K562 (cell line): Measurements from ENCODE around the gene RARRES2. TPM values are rescaled to one million over a fixed set of nuclear protein-coding genes. Genes with fewer than 3 reads are reported as not detected.

Experiments used
- HDAC8 ChIP-seq: fragments of 450-650 bp; IDR thresholded peaks from 2 replicates; pipeline ENCODE4 v1.6.1; 2016; ENCODE audit warnings: mild to moderate bottlenecking, missing genetic modification characterization, moderate library complexity, missing compliant biosample characterization
- JUND ChIP-seq, 2 experiments: IDR thresholded peaks; 2 replicates in 1 of 2; 3 replicates in 1 of 2; pipeline ENCODE4 v1.6.1; 2011; ENCODE audit warnings: borderline replicate concordance in 2 of 2, low read depth in 2 of 2, low read length in 2 of 2, improper control_type of control experiment in 1 of 2, missing biosample characterization in 1 of 2, missing genetic modification characterization in 1 of 2, missing genetic modification reagents in 1 of 2
- MAFG ChIP-seq: fragments of 450-650 bp; conservative IDR thresholded peaks from 2 replicates; pipeline ENCODE4 v1.6.1; 2016; ENCODE audit warnings: missing genetic modification characterization, missing compliant biosample characterization
- NCOR1 ChIP-seq: fragments of 450-650 bp; IDR thresholded peaks from 2 replicates; pipeline ENCODE4 v1.6.1; 2016; ENCODE audit warnings: mild to moderate bottlenecking, moderate library complexity
- NFRKB ChIP-seq: fragments of 450-650 bp; IDR thresholded peaks from 2 replicates; pipeline ENCODE4 v1.6.1; 2016; ENCODE audit warnings: low read depth
- NKRF ChIP-seq: fragments of 450-650 bp; IDR thresholded peaks from 2 replicates; pipeline ENCODE4 v1.6.1; 2016; ENCODE audit warnings: borderline replicate concordance
- RCOR1 ChIP-seq, 2 experiments: IDR thresholded peaks; 2 replicates each; pipeline ENCODE4 v1.6.1; 2012; ENCODE audit warnings: low read depth in 2 of 2, low read length in 2 of 2, borderline replicate concordance in 1 of 2, improper control_type of control experiment in 1 of 2
- SRSF3 ChIP-seq: fragments of 200-400 bp; formaldehyde crosslinking; IDR thresholded peaks from 2 replicates; pipeline ENCODE4 v1.6.1; 2016; ENCODE audit warnings: mild to moderate bottlenecking, low read length, moderate library complexity; ENCODE audit not compliant: insufficient read depth
- U2AF1 ChIP-seq: fragments of 200-400 bp; formaldehyde crosslinking; optimal IDR thresholded peaks from 2 replicates; pipeline ENCODE3; 2017; ENCODE audit warnings: mild to moderate bottlenecking, low read depth, low read length, moderate library complexity
- ZBTB40 ChIP-seq, 2 experiments: fragments of 450-650 bp in 1 of 2; sonication (generic) in 1 of 2; formaldehyde crosslinking in 1 of 2; IDR thresholded peaks; 2 replicates each; pipeline versions ENCODE4 v1.7.1 to v1.9.0; 2016 to 2022; ENCODE audit warnings: inconsistent platforms in 1 of 2, mild to moderate bottlenecking in 1 of 2, missing genetic modification reagents in 1 of 2
- ZNF263 ChIP-seq: sonication (generic); formaldehyde crosslinking; IDR thresholded peaks from 2 replicates; pipeline ENCODE4 v1.8.0; 2022; ENCODE audit warnings: mild to moderate bottlenecking, missing genetic modification reagents, borderline replicate concordance
- ZNF449 ChIP-seq: fragments of 250-450 bp; sonication (Bioruptor Pico); IDR thresholded peaks from 2 replicates; pipeline ENCODE4 v1.8.0; 2022; ENCODE audit warnings: moderate library complexity, mild to moderate bottlenecking, inconsistent platforms
- ZZZ3 ChIP-seq: fragments of 450-650 bp; IDR thresholded peaks from 2 replicates; pipeline ENCODE4 v1.6.1; 2016; ENCODE audit warnings: antibody characterized with exemption, mild to moderate bottlenecking, moderate library complexity
- polyA plus RNA-seq, 8 experiments: library from polyadenylated mRNA; depleted of rRNA in 4 of 8; stranded (reverse) in 5 of 8; unstranded in 3 of 8; fragments of >200 nt; fragmentation: Nextera tagmentation in 2 of 8; fragmentation: Illumina TruSeq in 1 of 8; extraction: Ambion mirVana in 2 of 8; extraction: Trizol in 1 of 8; gene quantifications; 2 replicates each; pipeline versions ENCODE4 v1.2.1 to v1.2.3, GENCODE V29; 2011 to 2014; ENCODE audit warnings: inconsistent platforms in 1 of 8, missing spikeins in 1 of 8
- total RNA-seq, 7 experiments: library from RNA; depleted of rRNA in 6 of 7; stranded (reverse); fragments of >200 nt in 6 of 7; fragmentation: Illumina TruSeq in 2 of 7; extraction: Trizol in 2 of 7; gene quantifications; 2 replicates each; pipeline versions ENCODE4 v1.2.1 to v1.2.3, GENCODE V29; 2011 to 2021; ENCODE audit warnings: low replicate concordance in 1 of 7

RARRES2 gene
- total and polyA plus RNA-seq, 9 of the 15 experiments (the other 6 are each of a cell fraction or from before 2014, with no cell fraction given) = 0.11 to 1.7 (median 0.23) TPM; not detected in 6

- TF ChIP-seq ZBTB40 (IDR thresholded peaks at IDR 0.05) = peak; percentile 22; the same call in 1 of the 2 replicates
- no peak for TF ChIP-seq ZBTB40 (CRISPR knock-in tag; IDR thresholded peaks at IDR 0.05)
- TF ChIP-seq RCOR1 (IDR thresholded peaks at IDR 0.05; ENCODE audit: borderline replicate concordance in 1 of 2, low read depth in 2 of 2, low read length in 2 of 2) = peak in 1 of 2 experiments; percentile 61; a peak in 1 of 4 replicates
- TF ChIP-seq MAFG = no peak
- TF ChIP-seq ZZZ3 = no peak
- TF ChIP-seq SRSF3 = no peak
- TF ChIP-seq NCOR1 = peak; percentile 95
- TF ChIP-seq HDAC8 (tag) = no peak
- TF ChIP-seq NKRF = no peak
- no peak for TF ChIP-seq U2AF1
- TF ChIP-seq NFRKB = peak; percentile 55; the same call in 1 of the 2 replicates
- no peak for TF ChIP-seq ZNF449 (CRISPR knock-in tag)
- TF ChIP-seq ZNF263 (CRISPR knock-in tag) = peak; percentile 92
- TF ChIP-seq JUND (IDR thresholded peaks at IDR 0.05; ENCODE audit: borderline replicate concordance, low read depth, low read length) = peak; percentile 87
- peak; percentile 94; the same call in 1 of the 3 replicates for TF ChIP-seq JUND (tag; IDR thresholded peaks at IDR 0.05; ENCODE audit: borderline replicate concordance, low read depth, low read length)
Observed at GRCh38 chr7:150317748-150318444, 23.5 kb downstream of the RARRES2 start (continued).
